Stomach (tissue), 9 donors: ENCODE results near the gene NAV3. TPM values are rescaled to one million over a fixed set of nuclear protein-coding genes. Genes with fewer than 3 reads are reported as not detected.

Experiments used
- DNase-seq, 2 donors: peaks; one replicate each; pipeline versions ENCODE4 v3.0.0 to v3.0.0-alpha.2; 2013 to 2019
- H3K27ac ChIP-seq, 5 donors: fragments of 200-600 bp in 4 of 5; sonication (generic) in 4 of 5; one replicate each; pipeline ENCODE4 v1.5.1; 2013 to 2019; ENCODE audit warnings: mild to moderate bottlenecking in 1 of 5, moderate library complexity in 1 of 5
- H3K27me3 ChIP-seq, 3 donors: fragments of 200-600 bp; sonication (generic); one replicate each; pipeline ENCODE4 v1.5.1; 2017 to 2019; ENCODE audit warnings: mixed run types in 1 of 3
- H3K36me3 ChIP-seq, 4 donors: fragments of 200-600 bp; sonication (generic); 1 replicate in 3 of 4; 2 replicates in 1 of 4; pipeline ENCODE4 v1.5.1; 2016 to 2019
- H3K4me1 ChIP-seq, 4 donors: fragments of 200-600 bp; sonication (generic); one replicate each; pipeline ENCODE4 v1.5.1; 2016 to 2019
- H3K4me3 ChIP-seq, 4 donors: fragments of 200-600 bp; sonication (generic) in 3 of 4; one replicate each; pipeline ENCODE4 v1.5.1; 2016 to 2019; ENCODE audit warnings: mild to moderate bottlenecking in 1 of 4
- H3K9me3 ChIP-seq, 4 donors: fragments of 200-600 bp; sonication (generic); one replicate each; pipeline ENCODE4 v1.5.1; 2016 to 2019
- EP300 ChIP-seq: sonication (generic); formaldehyde crosslinking; IDR thresholded peaks from one replicate; pipeline ENCODE4 v1.6.1; 2017; ENCODE audit warnings: antibody characterized with exemption
- POLR2A ChIP-seq, 4 donors: fragments of 450-650 bp; IDR thresholded peaks; one replicate each; pipeline ENCODE4 v1.6.1; 2016; ENCODE audit warnings: antibody characterized with exemption in 4 of 4, control low read depth in 2 of 4, mild to moderate bottlenecking in 1 of 4, moderate library complexity in 1 of 4
- POLR2AphosphoS5 ChIP-seq, 3 donors: sonication (generic); formaldehyde crosslinking; IDR thresholded peaks; one replicate each; pipeline ENCODE4 v1.6.1; 2016; ENCODE audit warnings: antibody characterized with exemption in 3 of 3
- WGBS, 5 donors: extraction: QIAGEN DNeasy Blood & Tissue Kit in 3 of 5; methylation state at CpG; one replicate each; pipeline versions ENCODE4 v1.1.5 to v1.1.7; 2013 to 2018; 5-methylcytosine and 5-hydroxymethylcytosine counted together
- intact Hi-C: fragments of 100-400 bp; cut with DNase I; formaldehyde crosslinking; loops from one replicate; pipeline ENCODE4 v1.15.1; 2023; ENCODE audit warnings: low total_unique reads
- polyA plus RNA-seq, 3 donors: library from polyadenylated mRNA; stranded (reverse); fragments of 200-250 nt; gene quantifications; one replicate each; pipeline ENCODE4 v1.2.3, GENCODE V29; 2013
- total RNA-seq, 5 donors: library from RNA; depleted of rRNA; stranded (reverse); fragments of >200 nt; gene quantifications; one replicate each; pipeline versions ENCODE4 v1.1.0 to v1.2.3, GENCODE V29; 2014 to 2016
- TF ChIP-seq, protein P1 (sequence below), 7 experiments: fragments of 450-650 bp in 4 of 7; fragments of 200-600 bp in 3 of 7; sonication (generic) in 3 of 7; IDR thresholded peaks; one replicate each; pipeline ENCODE4 v1.5.1; 2016 to 2019; ENCODE audit warnings: antibody characterized with exemption in 7 of 7, control low read depth in 2 of 7, mild to moderate bottlenecking in 1 of 7
- donor health status: healthy with polysubstance abuse.
- donor health status: Bipolar disorder and iron deficiency.
- donor health status: healthy.

The NAV3 gene
- total and polyA plus RNA-seq, 8 donors = 0.15 to 18.9 (median 2.2) TPM

DNA sequence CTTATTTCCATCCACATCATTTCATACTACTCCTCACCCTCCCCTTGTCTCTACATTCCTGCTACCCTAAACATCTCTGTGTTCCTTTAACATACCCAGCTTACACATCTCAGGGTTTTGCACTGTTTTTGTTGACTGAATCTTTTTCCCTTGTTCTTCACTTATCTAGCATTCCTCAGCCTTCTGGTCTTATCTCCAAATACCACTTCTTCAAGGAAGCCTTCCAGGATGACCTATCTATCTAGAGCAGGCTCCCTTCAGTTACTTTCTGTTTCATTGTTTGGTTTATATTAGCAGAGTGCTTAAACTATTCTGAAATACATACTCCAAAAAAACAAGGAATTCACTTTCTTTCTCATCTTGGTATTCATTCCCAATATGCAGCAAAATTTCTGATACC is 353.1 kb downstream of the NAV3 start:
- no peaks in the 10 kb centered on the region for H3K4me1 ChIP-seq
- no peaks in the 10 kb centered on the region for H3K36me3 ChIP-seq
- no peak overlapping the region for H3K27ac ChIP-seq
- intact Hi-C loops = no loop called here
- H3K4me3 ChIP-seq = no peak overlapping the region
- no peaks in the 10 kb centered on the region for H3K9me3 ChIP-seq
- no peak for DNase-seq
- H3K27me3 ChIP-seq = no peaks in the 10 kb centered on the region
- TF ChIP-seq, protein P1, sequence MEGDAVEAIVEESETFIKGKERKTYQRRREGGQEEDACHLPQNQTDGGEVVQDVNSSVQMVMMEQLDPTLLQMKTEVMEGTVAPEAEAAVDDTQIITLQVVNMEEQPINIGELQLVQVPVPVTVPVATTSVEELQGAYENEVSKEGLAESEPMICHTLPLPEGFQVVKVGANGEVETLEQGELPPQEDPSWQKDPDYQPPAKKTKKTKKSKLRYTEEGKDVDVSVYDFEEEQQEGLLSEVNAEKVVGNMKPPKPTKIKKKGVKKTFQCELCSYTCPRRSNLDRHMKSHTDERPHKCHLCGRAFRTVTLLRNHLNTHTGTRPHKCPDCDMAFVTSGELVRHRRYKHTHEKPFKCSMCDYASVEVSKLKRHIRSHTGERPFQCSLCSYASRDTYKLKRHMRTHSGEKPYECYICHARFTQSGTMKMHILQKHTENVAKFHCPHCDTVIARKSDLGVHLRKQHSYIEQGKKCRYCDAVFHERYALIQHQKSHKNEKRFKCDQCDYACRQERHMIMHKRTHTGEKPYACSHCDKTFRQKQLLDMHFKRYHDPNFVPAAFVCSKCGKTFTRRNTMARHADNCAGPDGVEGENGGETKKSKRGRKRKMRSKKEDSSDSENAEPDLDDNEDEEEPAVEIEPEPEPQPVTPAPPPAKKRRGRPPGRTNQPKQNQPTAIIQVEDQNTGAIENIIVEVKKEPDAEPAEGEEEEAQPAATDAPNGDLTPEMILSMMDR (IDR thresholded peaks at IDR 0.05) = no peak
- TF ChIP-seq POLR2AphosphoS5 (IDR thresholded peaks at IDR 0.05) = no peak
- no peak for TF ChIP-seq POLR2A (IDR thresholded peaks at IDR 0.05)
- TF ChIP-seq EP300 = no peak

DNA sequence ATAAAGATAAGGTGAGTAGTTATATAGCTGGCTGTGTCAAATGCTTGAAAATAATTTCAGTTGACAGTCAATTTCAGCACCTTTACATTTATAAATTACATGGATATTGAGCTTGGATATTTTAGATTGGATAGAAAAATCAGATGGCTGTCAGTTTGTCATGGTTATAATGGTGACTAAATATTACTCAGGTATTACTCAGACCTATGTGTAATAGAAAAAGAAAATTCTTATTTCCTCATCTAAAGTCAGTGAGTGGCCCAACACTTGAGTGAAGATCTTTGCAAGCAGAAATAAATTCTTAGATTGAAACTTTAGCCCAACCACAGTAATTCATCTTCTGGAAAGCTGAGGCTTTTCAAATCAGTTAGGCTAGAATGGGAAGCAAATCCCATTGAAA is 354.4 kb downstream of the NAV3 start:
- no peaks in the 10 kb centered on the region for H3K9me3 ChIP-seq
- DNase-seq = no peak
- H3K4me1 ChIP-seq = no peaks in the 10 kb centered on the region
- no peak overlapping the region for H3K27ac ChIP-seq
- H3K4me3 ChIP-seq = no peak overlapping the region
- intact Hi-C loops = no loop called here
- H3K27me3 ChIP-seq = no peaks in the 10 kb centered on the region
- no peaks in the 10 kb centered on the region for H3K36me3 ChIP-seq
- TF ChIP-seq POLR2A (IDR thresholded peaks at IDR 0.05) = no peak
- TF ChIP-seq EP300 = no peak
- TF ChIP-seq POLR2AphosphoS5 (IDR thresholded peaks at IDR 0.05) = no peak
- TF ChIP-seq, protein P1 (IDR thresholded peaks at IDR 0.05) = no peak

DNA sequence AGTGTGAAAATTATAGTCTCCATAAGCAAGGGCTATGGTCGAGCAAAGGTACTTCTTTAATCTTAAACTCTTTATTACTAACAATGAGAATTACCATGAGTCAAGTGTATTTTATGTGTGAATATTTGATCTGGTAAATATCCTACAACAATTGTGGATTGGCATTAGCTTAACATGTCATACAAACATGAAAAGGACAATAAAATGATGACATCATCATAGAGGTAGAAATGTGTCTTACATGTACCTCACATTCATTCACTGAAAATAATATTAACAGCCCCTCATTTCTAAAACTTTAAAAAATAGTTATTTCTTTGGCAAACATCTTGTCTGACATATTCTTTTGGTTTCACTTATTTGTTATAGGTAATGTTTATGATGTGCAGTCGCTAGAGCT is 355.0 kb downstream of the NAV3 start:
- intact Hi-C loops = no loop called here
- TF ChIP-seq POLR2A (IDR thresholded peaks at IDR 0.05) (no peak), POLR2AphosphoS5 (IDR thresholded peaks at IDR 0.05) (no peak), EP300 (no peak)
- TF ChIP-seq, protein P1 (IDR thresholded peaks at IDR 0.05) = no peak
- H3K4me3 ChIP-seq = no peak overlapping the region
- no peaks in the 10 kb centered on the region for H3K4me1 ChIP-seq
- DNase-seq = no peak
- WGBS, 5 donors = 71 to 88% (median 81%) methylated on average over 2 of the region's 2 CpGs
- no peaks in the 10 kb centered on the region for H3K27me3 ChIP-seq
- no peak overlapping the region for H3K27ac ChIP-seq
- no peaks in the 10 kb centered on the region for H3K9me3 ChIP-seq
- H3K36me3 ChIP-seq = no peaks in the 10 kb centered on the region

DNA sequence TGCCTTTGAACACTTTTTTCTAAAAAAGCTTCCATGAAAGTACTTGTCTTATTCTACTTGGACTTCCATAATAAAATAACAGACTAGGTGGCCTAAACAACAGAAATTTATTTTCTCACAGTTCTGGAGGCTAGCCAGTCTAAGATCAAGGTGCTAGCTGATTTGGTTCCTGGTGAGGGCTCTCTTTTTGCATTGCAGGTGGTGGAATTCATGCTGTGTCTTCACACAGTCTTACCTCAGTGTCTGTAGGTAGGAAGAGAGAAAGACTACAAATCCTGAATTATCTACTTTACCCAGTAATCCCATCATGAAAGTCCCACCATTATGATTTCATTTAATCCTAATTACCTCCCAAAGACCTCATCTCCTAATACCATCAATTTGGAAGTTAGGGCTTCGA is 356.0 kb downstream of the NAV3 start:
- H3K4me3 ChIP-seq = no peak overlapping the region
- H3K27me3 ChIP-seq = no peaks in the 10 kb centered on the region
- DNase-seq = no peak
- no peaks in the 10 kb centered on the region for H3K4me1 ChIP-seq
- H3K9me3 ChIP-seq = no peaks in the 10 kb centered on the region
- TF ChIP-seq, protein P1 (IDR thresholded peaks at IDR 0.05) = no peak
- TF ChIP-seq EP300 (no peak), POLR2A (IDR thresholded peaks at IDR 0.05) (no peak), POLR2AphosphoS5 (IDR thresholded peaks at IDR 0.05) (no peak)
- no peak overlapping the region for H3K27ac ChIP-seq
- WGBS, 5 donors = 67 to 87% (median 80%) methylated on average over 1 of the region's 1 CpG
- intact Hi-C loops = no loop called here
- H3K36me3 ChIP-seq = no peaks in the 10 kb centered on the region
